Ovary (tissue), 9 donors: ENCODE data around the gene INF2. TPM values are rescaled to one million over a fixed set of nuclear protein-coding genes. Genes with fewer than 3 reads are reported as not detected.

Experiments
- DNase-seq, 5 donors: peaks; one replicate each; pipeline ENCODE4 v3.0.0-alpha.2; 2019 to 2020
- H3K27ac ChIP-seq, 2 donors: fragments of 200-600 bp; one replicate each; pipeline versions ENCODE4 v1.5.1 to v1.8.0; 2019 to 2022
- H3K27me3 ChIP-seq: fragments of 200-600 bp; one replicate; pipeline ENCODE4 v1.8.0; 2022
- H3K36me3 ChIP-seq: fragments of 200-600 bp; sonication (generic); one replicate; pipeline ENCODE4 v1.5.1; 2019
- H3K4me1 ChIP-seq: one replicate; pipeline ENCODE4 v1.8.1; 2013; ENCODE audit warnings: mild to moderate bottlenecking, moderate library complexity; ENCODE audit not compliant: insufficient read depth
- H3K4me3 ChIP-seq: fragments of 200-600 bp; sonication (generic); one replicate; pipeline ENCODE4 v1.5.1; 2017
- H3K9me3 ChIP-seq, 2 donors: fragments of 200-600 bp in 1 of 2; sonication (generic) in 1 of 2; one replicate each; pipeline versions ENCODE4 v1.5.1 to v1.8.1; 2013 to 2019; ENCODE audit warnings: mild to moderate bottlenecking in 1 of 2, moderate library complexity in 1 of 2
- CTCF ChIP-seq, 3 donors: fragments of 450-650 bp in 2 of 3; fragments of 200-600 bp in 1 of 3; IDR thresholded peaks; one replicate each; pipeline versions ENCODE4 v1.5.1 to v1.8.0; 2016 to 2022; ENCODE audit warnings: antibody characterized with exemption in 3 of 3, mild to moderate bottlenecking in 1 of 3
- EP300 ChIP-seq: sonication (generic); formaldehyde crosslinking; IDR thresholded peaks from one replicate; pipeline ENCODE4 v1.6.1; 2017; ENCODE audit warnings: antibody characterized with exemption
- POLR2A ChIP-seq: fragments of 450-650 bp; IDR thresholded peaks from one replicate; pipeline ENCODE4 v1.6.1; 2017; ENCODE audit warnings: antibody characterized with exemption, mild to moderate bottlenecking, moderate library complexity
- WGBS, 3 donors: extraction: QIAGEN DNeasy Blood & Tissue Kit in 1 of 3; methylation state at CpG; one replicate each; pipeline versions ENCODE4 v1.1.5 to v1.1.7; 2013 to 2017; 5-methylcytosine and 5-hydroxymethylcytosine counted together
- intact Hi-C, 4 donors: fragments of 100-400 bp; cut with DNase I; formaldehyde crosslinking; loops; one replicate each; pipeline versions ENCODE4 v1.11.0 to v1.15.1; 2022 to 2023
- polyA plus RNA-seq, 2 donors: library from polyadenylated mRNA; stranded (reverse); fragments of 200-250 nt in 1 of 2; fragments of 350-450 nt in 1 of 2; fragmentation: Illumina TruSeq in 1 of 2; extraction: RNeasy Lipid Tissue Mini Kit (QIAGEN cat#74804) in 1 of 2; gene quantifications; one replicate each; pipeline ENCODE4 v1.2.3, GENCODE V29; 2013 to 2014
- total RNA-seq, 7 donors: library from RNA; depleted of rRNA in 2 of 7; stranded (reverse); fragments of >200 nt in 2 of 7; fragmentation: NEBNext Ultra II Directional in 3 of 7; extraction: Animal tissue kit (Norgen Biotek cat#: 25700) in 3 of 7; gene quantifications; one replicate each; pipeline versions ENCODE4 v1.1.0 to v1.2.4, GENCODE V29; 2016 to 2023
- donor health status: DM: no; HTN: no; CAD: no; lungs with moderate emphysema.
- donor health status: DM: no; HTN: no; CAD: no.
- donor health status: Bipolar disorder and iron deficiency.
- donor health status: DM: yes; HTN: yes; CAD: no.
- donor health status: DM: no; HTN: no; CAD: no.
- donor health status: DM: yes; HTN: yes; CAD: no.

The INF2 gene
- total and polyA plus RNA-seq, 9 donors, result 6.3 to 40.7 (median 18.4) TPM

- Histone ChIP-seq H3K36me3 (no peaks in the 10 kb centered on the region), H3K27me3 (no peaks in the 10 kb centered on the region)
- DNase-seq, result no peak
These were observed 55.1 kb downstream of the INF2 start for GRCh38 chr14:104744484-104744883.

GRCh38 chr14:104745431-104745830, 56.0 kb downstream of the INF2 start:
- Histone ChIP-seq H3K36me3 (no peaks in the 10 kb centered on the region), H3K4me3 (no peak overlapping the region), H3K27ac (no peak overlapping the region), H3K9me3 (no peaks in the 10 kb centered on the region), H3K4me1 (no peaks in the 10 kb centered on the region), H3K27me3 (no peaks in the 10 kb centered on the region)
- intact Hi-C loops, result no loop called here
- DNase-seq, result no peak
- TF ChIP-seq EP300 (no peak), CTCF (IDR thresholded peaks at IDR 0.05) (no peak), POLR2A (no peak)
- 88 to 95% (median 93%) methylated on average over 9 of the region's 9 CpGs for WGBS, 3 donors

More at GRCh38 chr14:104744484-104744883, 55.1 kb downstream of the INF2 start:
- intact Hi-C loops, result no loop called here
- H3K4me1 ChIP-seq, result no peaks in the 10 kb centered on the region
- H3K27ac ChIP-seq, result no peak overlapping the region
- H3K9me3 ChIP-seq, result no peaks in the 10 kb centered on the region
- TF ChIP-seq CTCF (IDR thresholded peaks at IDR 0.05) (no peak), EP300 (no peak), POLR2A (no peak)
- no peak overlapping the region for H3K4me3 ChIP-seq
- 92 to 97% (median 95%) methylated on average over 10 of the region's 10 CpGs for WGBS, 3 donors

GRCh38 chr14:104746071-104746545, 56.7 kb downstream of the INF2 start:
- Histone ChIP-seq H3K4me1 (no peaks in the 10 kb centered on the region), H3K9me3 (no peaks in the 10 kb centered on the region), H3K36me3 (no peaks in the 10 kb centered on the region), H3K27ac (no peak overlapping the region), H3K27me3 (no peaks in the 10 kb centered on the region), H3K4me3 (no peak overlapping the region)
- intact Hi-C loops, result no loop called here
- WGBS, 3 donors, result 75 to 82% (median 79%) methylated on average over 13 of the region's 13 CpGs
- no peak for DNase-seq
- TF ChIP-seq POLR2A, result no peak
- no peak for TF ChIP-seq EP300
- no peak for TF ChIP-seq CTCF (IDR thresholded peaks at IDR 0.05)

- H3K4me1 ChIP-seq, result peaks cover 2% of the 10 kb centered on the region
- no peak for DNase-seq
- no peaks in the 10 kb centered on the region for H3K27me3 ChIP-seq
- no peak overlapping the region for H3K27ac ChIP-seq
- no peaks in the 10 kb centered on the region for H3K36me3 ChIP-seq
- TF ChIP-seq EP300 (no peak), POLR2A (no peak), CTCF (IDR thresholded peaks at IDR 0.05) (no peak)
- WGBS, 3 donors, result 66 to 75% (median 69%) methylated on average over 7 of the region's 7 CpGs
- intact Hi-C loops, result no loop called here
- H3K9me3 ChIP-seq, result no peaks in the 10 kb centered on the region
- H3K4me3 ChIP-seq, result no peak overlapping the region
These were observed 57.6 kb downstream of the INF2 start for GRCh38 chr14:104746934-104747481.
